ENCODE data around the gene DYRK3.

- TF ChIP-seq CTCF (IDR thresholded peaks at IDR 0.05; ENCODE audit: insufficient read depth, low read length, poor library complexity, severe bottlenecking) (no peak), EZH2phosphoT487 (conservative IDR thresholded peaks at IDR 0.05; ENCODE audit: low read length) (no peak)
These were observed 15.7 kb downstream of the DYRK3 start for GRCh38 chr1:206651014-206651413.
